Choroid plexus epithelial cell (primary cell): ENCODE data around the gene VWA2.
A peak's percentile ranks its signal among the peaks of the same experiment; 100 is the strongest.

Experiments
- DNase-seq: peaks from one replicate; pipeline ENCODE4 v3.0.0-alpha.2; 2010; ENCODE audit warnings: low read depth
- H3K4me3 ChIP-seq: 2 replicates; pipeline ENCODE4 v1.5.1; 2011; ENCODE audit warnings: low read depth, mild to moderate bottlenecking, control low read depth, low read length, moderate library complexity
- TF ChIP-seq, protein P1 (sequence below): conservative IDR thresholded peaks from 2 replicates; pipeline ENCODE4 v1.5.1; 2011; ENCODE audit warnings: low read depth, mild to moderate bottlenecking, control low read depth, inconsistent platforms, low read length, moderate library complexity

Gene VWA2

DNA sequence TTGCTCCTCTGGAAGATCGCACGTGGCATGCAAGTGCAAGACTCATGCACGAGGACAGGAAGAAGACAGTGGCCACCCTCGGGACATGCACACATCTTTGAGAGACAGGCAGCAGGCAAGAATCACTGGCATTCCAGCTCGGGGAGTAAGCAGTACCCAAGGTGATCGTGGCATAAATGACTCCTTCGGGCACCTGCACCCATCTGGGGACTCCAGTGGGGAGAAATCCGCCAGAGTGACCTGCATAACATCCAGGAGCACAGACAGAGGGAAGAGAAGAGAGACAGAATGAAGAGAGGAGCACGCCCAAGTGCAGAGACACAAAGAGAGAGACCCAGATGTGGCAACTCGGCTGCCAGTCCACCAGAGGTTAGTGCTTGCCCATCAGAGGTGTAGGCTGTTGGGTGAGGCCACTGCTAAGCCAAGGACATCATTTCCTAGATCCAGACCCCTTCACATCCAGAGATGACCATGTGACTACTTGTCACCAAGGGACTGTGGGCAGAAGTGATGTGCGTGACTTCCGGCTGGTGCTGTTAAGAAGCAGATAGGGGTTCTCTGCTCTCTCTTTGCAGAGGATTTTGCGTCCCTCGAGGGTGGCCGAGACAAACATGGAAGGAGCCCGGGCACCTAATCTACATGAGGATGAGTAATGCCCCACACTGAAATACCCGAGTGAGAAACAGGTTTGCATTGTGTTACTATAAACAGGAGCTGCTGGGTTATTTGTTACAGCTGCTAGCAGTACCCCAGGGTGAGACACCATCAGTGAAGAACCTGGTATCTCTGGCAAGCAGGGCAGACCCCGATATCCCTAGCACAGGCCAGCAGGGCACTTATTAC is 80.6 kb downstream of the VWA2 start:
- no peak for DNase-seq
- TF ChIP-seq, protein P1, sequence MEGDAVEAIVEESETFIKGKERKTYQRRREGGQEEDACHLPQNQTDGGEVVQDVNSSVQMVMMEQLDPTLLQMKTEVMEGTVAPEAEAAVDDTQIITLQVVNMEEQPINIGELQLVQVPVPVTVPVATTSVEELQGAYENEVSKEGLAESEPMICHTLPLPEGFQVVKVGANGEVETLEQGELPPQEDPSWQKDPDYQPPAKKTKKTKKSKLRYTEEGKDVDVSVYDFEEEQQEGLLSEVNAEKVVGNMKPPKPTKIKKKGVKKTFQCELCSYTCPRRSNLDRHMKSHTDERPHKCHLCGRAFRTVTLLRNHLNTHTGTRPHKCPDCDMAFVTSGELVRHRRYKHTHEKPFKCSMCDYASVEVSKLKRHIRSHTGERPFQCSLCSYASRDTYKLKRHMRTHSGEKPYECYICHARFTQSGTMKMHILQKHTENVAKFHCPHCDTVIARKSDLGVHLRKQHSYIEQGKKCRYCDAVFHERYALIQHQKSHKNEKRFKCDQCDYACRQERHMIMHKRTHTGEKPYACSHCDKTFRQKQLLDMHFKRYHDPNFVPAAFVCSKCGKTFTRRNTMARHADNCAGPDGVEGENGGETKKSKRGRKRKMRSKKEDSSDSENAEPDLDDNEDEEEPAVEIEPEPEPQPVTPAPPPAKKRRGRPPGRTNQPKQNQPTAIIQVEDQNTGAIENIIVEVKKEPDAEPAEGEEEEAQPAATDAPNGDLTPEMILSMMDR: no peak
- no peak overlapping the region for H3K4me3 ChIP-seq

DNA sequence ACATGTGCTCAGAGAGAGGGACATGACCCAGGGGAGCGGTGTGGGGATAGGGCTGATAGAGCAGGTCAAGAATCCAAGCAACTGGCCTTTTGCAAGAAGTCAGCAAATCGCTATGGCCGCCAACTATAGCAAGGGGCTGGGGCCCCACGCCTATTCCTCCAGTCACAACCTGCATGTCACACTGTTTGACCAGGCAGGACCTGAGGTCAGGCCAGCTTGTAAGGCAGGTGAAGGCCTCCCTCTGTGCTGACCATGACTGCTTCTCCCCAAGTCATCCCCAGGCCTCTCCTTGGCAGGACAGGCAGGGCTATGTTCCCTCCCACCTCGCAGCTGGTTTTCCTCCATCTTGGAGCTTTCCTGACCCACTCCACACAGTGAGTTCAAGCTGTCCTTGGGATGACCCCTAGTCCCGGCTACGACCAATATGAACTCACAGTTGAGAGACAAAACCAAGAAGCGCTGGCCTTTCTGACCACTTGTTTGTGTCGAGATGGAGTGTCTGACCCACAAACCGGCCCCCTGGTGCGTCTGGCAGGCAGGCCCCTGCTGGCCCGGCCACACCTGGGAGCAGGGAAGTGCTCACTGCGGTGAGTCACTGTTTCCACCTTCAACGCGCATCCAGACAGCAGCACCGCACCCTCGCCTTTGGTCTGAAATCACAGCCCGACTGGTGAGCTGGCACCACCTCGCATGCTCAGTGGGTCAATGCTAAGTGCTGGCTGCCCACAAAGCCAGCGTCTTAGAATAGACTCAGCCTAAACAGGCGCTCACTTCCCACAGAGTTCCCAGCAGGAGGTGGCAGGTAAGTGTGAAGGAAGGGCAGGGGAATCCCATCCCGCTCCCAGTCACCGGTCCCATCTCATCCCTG is 81.4 kb downstream of the VWA2 start:
- DNase-seq: peak; percentile 56
- no peak overlapping the region for H3K4me3 ChIP-seq
- TF ChIP-seq, protein P1: no peak

DNA sequence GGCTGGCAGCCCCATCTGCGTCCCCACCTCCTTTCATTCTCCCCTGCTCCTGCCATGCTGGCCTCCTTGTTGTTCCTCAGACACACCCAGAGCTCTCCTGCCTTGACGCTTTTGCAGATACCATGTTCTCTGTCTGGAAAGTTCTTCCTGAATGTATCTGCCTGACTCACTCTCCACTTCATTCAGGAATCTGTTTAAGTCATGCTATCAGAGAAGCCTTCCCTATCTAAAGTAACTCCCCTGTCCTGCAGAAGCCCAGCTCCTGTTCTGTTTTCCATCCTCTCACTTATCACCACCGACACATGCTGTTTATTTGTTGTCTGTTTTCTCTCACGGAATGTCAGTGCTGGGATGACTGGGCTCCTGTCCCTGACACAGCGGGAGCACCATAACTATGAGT is 83.3 kb downstream of the VWA2 start:
- TF ChIP-seq, protein P1: no peak
- DNase-seq: peak; percentile 43
- H3K4me3 ChIP-seq: no peak overlapping the region

DNA sequence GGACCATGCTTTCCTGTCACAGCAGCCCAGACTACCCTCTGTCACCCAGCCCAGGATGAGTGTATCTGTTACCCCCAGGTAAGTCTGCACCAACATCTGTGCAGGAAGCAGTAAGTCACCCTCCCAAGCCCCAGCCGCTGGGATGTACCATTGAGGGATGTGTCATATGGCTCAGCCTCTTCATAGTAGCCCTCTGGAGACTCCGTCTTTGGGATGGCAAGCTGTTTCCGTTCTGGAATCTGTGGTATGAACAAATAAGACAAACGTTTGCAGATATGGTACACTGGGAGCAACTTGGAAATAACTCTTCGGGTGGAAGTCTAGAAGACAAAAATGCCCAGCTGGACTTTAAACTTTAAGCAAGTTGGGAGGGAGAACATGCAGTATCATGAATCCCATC is 84.0 kb downstream of the VWA2 start:
- DNase-seq: peak; percentile 20
- H3K4me3 ChIP-seq: no peak overlapping the region
- TF ChIP-seq, protein P1: no peak

DNA sequence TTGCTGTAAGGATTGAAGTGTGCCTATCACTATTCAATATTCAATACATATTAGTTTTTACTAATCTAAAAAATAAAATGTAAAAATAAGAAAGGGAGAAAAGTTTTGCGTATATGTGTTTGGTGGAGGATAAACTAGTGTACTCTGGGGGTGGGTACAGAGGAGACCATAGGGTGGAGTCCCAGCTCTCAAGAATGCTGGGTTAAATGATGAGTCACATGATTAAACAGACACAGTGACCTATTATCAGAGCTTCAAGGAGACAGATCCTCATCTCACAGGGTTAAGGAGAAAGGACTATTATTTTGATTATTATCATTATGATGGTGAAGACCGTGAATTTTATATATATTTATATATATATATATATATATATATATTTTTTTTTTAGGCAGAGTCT is 87.7 kb downstream of the VWA2 start:
- DNase-seq: no peak
- TF ChIP-seq, protein P1: no peak
- H3K4me3 ChIP-seq: no peak overlapping the region

DNA sequence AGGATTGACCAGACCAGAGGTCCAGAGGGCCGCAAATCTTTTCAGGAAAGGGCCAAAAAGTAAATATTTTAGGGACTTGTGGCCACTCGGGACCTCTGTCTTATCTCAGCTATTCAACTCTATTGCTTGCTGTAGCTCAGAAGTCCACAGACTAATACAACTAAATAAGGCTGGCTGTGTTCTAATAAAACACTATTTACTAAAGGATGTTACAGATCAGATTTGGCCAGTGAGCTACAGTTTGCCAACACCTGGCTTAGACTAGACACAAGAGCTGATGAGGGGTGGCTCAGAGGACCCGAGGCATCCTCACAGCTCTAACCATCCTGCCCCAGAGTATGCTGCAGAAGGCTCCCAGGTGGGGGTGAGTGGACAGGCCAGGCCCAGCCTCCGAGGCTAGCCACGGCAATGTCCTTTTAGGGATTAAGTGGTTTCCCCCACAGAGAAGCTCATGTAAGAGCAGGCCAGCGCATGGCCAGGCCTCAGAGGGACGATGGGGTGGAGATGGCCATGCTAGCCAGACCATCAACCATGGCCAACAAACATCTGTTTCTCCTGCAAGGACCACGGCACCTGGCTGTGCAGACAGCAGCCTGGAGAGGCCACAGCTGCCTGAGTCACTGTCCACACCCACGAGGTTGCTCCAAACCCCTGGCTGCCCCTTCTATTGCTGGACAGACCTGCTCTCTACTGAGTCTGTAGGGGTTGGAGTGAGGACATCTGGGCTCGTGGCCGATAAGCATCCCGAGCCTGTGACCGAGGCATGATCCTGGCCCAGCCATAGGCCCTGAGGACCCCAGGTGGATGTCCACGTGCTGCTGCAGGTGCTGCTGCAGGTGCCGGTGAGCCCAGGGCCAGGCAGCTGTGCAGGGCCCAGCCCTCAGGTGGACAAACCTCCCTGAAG is 88.7 kb downstream of the VWA2 start:
- no peak for DNase-seq
- TF ChIP-seq, protein P1: no peak
- no peak overlapping the region for H3K4me3 ChIP-seq
